ENCODE results near the gene NR2E3. TPM values are rescaled to one million over a fixed set of nuclear protein-coding genes. Genes with fewer than 3 reads are reported as not detected.

NR2E3 gene
- total and polyA plus RNA-seq, 4 donors = 0.17 to 0.18 TPM; not detected in 2

GRCh38 chr15:71807125-71807629, 3.2 kb upstream of the NR2E3 start (continued):
- TF ChIP-seq REST (IDR thresholded peaks at IDR 0.05) (no peak), NR2F2 (IDR thresholded peaks at IDR 0.05) (no peak), HNF4A (conservative IDR thresholded peaks at IDR 0.05) (no peak), HNF4G (IDR thresholded peaks at IDR 0.05) (no peak)

- H3K9ac ChIP-seq (ENCODE audit: low read depth in 1 of 2, low read length in 2 of 2) = no peak overlapping the region
- no peak overlapping the region for H3K27ac ChIP-seq (ENCODE audit: low read depth in 1 of 2, low read length in 2 of 2)
- H3K36me3 ChIP-seq (ENCODE audit: control insufficient read depth in 4 of 4, insufficient read depth in 3 of 4, low read depth in 1 of 4, low read length in 3 of 4) = no peaks in the 10 kb centered on the region
- peaks cover 0 to 4% (median 2%) of the 10 kb centered on the region in 4 donors for H3K27me3 ChIP-seq (ENCODE audit: control insufficient read depth in 4 of 4, insufficient read depth in 4 of 4, low read length in 3 of 4)
- DNase-seq (ENCODE audit: low spot score) = no peak
- TF ChIP-seq RAD21 (IDR thresholded peaks at IDR 0.05) (no peak), HNF4G (IDR thresholded peaks at IDR 0.05) (no peak)
- 67% methylated on average over 4 of the region's 4 CpGs for WGBS
- H3K4me3 ChIP-seq (ENCODE audit: low read depth in 1 of 3, low read length in 3 of 3) = no peak overlapping the region
- H3K4me1 ChIP-seq (ENCODE audit: control insufficient read depth in 4 of 4, insufficient read depth in 4 of 4, low read length in 3 of 4) = no peaks in the 10 kb centered on the region
- H3K9me3 ChIP-seq (ENCODE audit: control insufficient read depth in 4 of 4, low read length in 3 of 4) = no peaks in the 10 kb centered on the region
These were observed 2.7 kb upstream of the NR2E3 start for GRCh38 chr15:71807691-71808091.

GRCh38 chr15:71808311-71809020, 1.9 kb upstream of the NR2E3 start:
- DNase-seq (ENCODE audit: low spot score) = no peak
- Histone ChIP-seq H3K27ac (ENCODE audit: low read depth in 1 of 2, low read length in 2 of 2) (no peak overlapping the region), H3K36me3 (ENCODE audit: control insufficient read depth in 4 of 4, insufficient read depth in 3 of 4, low read depth in 1 of 4, low read length in 3 of 4) (no peaks in the 10 kb centered on the region), H3K9ac (ENCODE audit: low read depth in 1 of 2, low read length in 2 of 2) (no peak overlapping the region), H3K9me3 (ENCODE audit: control insufficient read depth in 4 of 4, low read length in 3 of 4) (no peaks in the 10 kb centered on the region), H3K4me1 (ENCODE audit: control insufficient read depth in 4 of 4, insufficient read depth in 4 of 4, low read length in 3 of 4) (no peaks in the 10 kb centered on the region), H3K4me3 (ENCODE audit: low read depth in 1 of 3, low read length in 3 of 3) (no peak overlapping the region), H3K27me3 (ENCODE audit: control insufficient read depth in 4 of 4, insufficient read depth in 4 of 4, low read length in 3 of 4) (peaks cover 0 to 4% (median 2%) of the 10 kb centered on the region in 4 donors)
- WGBS = 78% methylated on average over 18 of the region's 18 CpGs
- no peak for TF ChIP-seq NR2F2 (IDR thresholded peaks at IDR 0.05)
- TF ChIP-seq RAD21 (IDR thresholded peaks at IDR 0.05) = no peak
- no peak for TF ChIP-seq HNF4A (conservative IDR thresholded peaks at IDR 0.05)
- no peak for TF ChIP-seq JUND (IDR thresholded peaks at IDR 0.05)
- TF ChIP-seq EGR1 (IDR thresholded peaks at IDR 0.05; ENCODE audit: low read depth in 2 of 2) = no peak
- TF ChIP-seq ATF3 (IDR thresholded peaks at IDR 0.05) = no peak
- no peak for TF ChIP-seq GABPA (IDR thresholded peaks at IDR 0.05 in 1 of 2, conservative IDR thresholded peaks at IDR 0.05 in 1 of 2)
- TF ChIP-seq YY1 (IDR thresholded peaks at IDR 0.05) = no peak
- no peak for TF ChIP-seq REST (IDR thresholded peaks at IDR 0.05)
- TF ChIP-seq FOXA1 (IDR thresholded peaks at IDR 0.05) = no peak
- TF ChIP-seq SP1 (IDR thresholded peaks at IDR 0.05) = no peak
- TF ChIP-seq RXRA (IDR thresholded peaks at IDR 0.05) = no peak
- TF ChIP-seq FOXA2 (IDR thresholded peaks at IDR 0.05) = no peak
- no peak for TF ChIP-seq MAX (IDR thresholded peaks at IDR 0.05)
- TF ChIP-seq HNF4G (IDR thresholded peaks at IDR 0.05) = no peak
